Central memory CD4-positive, alpha-beta T cell (primary cell): Measurements from ENCODE around the gene LCE3B.
"Not testable (repeated sequence)": the region's sequence is repeated elsewhere in the genome, so short reads cannot be mapped to it uniquely, and the experiment has no call there.

Experiments used
- DNase-seq: peaks from one replicate; pipeline ENCODE4 v3.0.0; 2022
- total RNA-seq, 3 experiments: gene quantifications; one replicate each; lab custom pipeline; 2026; lab: John Stamatoyannopoulos, UW

Gene LCE3B, protein sequence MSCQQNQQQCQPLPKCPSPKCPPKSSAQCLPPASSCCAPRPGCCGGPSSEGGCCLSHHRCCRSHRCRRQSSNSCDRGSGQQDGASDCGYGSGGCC
- total RNA-seq: 0 reads per million in 3 experiments

DNA sequence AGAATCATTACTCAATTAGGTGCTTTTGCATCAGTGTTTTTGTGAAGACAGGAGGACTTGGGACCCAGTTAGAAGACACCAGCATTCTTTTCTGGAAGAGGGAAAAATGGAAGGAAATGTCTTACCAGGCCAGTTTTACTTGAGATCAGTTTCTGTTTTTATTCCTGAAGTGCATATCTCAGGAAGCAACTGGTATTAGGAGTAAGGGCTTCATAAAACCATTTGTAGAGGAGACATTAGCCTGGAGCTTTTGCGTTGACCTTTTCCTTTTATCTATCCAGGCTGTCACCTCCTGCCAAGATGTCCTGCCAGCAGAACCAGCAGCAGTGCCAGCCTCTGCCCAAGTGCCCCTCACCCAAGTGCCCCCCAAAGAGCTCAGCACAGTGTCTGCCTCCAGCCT lies at the start of gene LCE3B:
Gene LCE3B (plus strand): TSS at position 301 of the 400 bp plus-strand sequence. CDS start 0 bp downstream, at position 301.
- DNase-seq: no peak

DNA sequence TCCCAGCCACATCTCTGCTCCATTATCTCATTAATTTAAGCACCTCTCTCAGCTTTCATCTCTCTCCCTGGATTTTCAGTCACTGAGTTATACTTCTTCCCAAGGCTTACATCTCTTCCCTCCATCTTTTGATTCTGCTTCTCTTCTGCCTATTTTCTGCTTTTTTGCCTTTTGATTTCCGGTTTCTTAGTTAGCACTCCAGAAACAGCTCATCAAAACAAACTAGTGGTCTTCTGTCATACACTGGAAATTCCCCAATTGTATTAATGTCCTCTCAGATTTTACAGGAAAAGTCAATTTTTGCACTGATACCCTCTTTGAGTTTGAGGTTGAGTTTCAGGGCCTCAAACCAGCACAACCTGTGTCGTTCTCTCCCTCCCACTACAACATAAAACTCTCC lies 48.5 kb upstream of the LCE3B start:
- no peak for DNase-seq

DNA sequence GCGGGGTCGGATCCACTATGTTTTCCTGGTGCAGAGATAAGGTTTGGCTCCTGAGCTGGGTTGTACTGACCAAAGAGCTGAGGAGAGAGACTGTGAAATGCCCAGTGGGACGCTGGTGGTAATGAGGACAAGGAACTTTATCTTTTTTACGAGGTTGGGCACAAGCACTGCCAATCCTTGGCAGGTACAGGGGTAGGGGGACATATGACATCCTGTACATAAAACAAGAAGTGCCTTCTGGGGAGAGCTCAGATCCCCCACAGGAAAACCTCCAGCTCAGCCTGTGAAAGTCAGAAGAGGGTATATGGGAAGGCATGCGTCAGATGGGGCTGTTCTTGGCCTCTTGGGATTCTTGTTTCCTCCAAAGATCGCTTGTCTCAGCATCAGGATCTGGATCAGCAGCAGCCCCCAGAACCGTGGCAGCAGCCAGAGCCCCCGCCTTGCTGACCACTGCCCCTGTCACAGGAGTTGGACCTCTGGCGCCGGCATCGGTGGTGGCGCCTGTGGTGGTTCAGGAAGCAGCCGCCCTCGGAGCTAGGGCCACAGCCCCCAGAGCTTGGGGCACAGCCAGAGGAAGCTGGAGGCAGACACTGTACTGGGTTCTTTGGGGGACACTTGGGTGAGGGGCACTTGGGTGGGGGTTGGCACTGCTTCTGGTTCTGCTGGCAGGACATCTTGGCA lies 47.9 kb upstream of the LCE3B start:
- no peak for DNase-seq

DNA sequence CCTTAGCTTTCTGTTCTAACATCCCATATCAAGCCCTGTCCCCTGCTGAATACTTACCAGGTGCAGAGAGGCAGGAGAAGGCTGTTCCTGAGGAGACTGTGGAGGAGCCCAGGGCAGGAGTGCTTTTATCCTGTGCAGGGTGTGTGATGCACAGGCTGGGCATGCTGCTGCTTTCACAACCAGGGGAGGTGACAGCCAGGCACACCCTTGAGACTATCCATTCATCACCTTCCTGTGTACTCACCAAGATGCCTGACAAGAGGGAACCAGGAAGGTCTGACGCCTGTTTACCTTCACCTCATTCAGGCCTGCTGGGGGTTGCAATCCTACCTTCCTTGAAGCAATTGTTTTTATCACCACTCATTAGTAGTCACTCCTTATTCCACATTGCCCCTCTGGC lies 46.9 kb upstream of the LCE3B start, which contains the start of gene LCE3E:
Gene LCE3E (minus strand): TSS at position 100 of the 400 bp plus-strand sequence. CDS start 572 bp downstream, outside the sequence.
- no peak for DNase-seq

DNA sequence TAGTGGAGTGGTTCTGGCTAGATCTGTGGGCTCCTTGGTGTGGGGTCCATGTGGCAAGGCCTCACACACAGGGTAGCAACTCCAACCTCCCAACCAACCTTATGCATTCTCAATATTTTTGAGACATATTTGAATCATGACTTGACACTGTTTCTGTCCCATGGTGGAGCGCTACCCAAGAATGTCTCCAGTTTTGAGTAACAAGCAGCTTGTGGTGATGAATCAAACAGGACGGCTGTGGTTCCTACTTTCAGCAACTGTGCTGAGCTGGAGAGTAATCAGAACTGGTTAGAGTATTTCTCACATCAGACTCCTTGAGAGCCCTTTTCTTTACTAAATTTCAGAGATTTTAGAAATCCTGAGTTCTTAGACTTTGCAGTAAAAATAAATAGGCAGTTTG lies 36.4 kb upstream of the LCE3B start:
- no peak for DNase-seq

DNA sequence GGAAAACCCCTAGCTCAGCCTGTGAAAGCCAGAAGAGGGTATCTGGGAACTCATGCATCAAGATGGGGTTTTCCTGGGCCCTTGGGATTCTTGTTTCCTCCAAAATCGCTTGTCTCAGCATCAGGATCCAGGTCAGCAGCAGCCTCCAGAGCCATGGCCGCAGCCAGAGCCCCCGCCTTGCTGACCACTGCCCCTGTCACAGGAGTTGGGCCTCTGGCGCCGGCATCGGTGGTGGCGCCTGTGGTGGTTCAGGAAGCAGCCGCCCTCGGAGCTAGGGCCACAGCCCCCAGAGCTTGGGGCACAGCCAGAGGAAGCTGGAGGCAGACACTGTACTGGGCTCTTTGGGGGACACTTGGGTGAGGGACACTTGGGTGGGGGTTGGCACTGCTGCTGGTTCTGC lies 34.1 kb upstream of the LCE3B start:
- not testable (repeated sequence) for DNase-seq

DNA sequence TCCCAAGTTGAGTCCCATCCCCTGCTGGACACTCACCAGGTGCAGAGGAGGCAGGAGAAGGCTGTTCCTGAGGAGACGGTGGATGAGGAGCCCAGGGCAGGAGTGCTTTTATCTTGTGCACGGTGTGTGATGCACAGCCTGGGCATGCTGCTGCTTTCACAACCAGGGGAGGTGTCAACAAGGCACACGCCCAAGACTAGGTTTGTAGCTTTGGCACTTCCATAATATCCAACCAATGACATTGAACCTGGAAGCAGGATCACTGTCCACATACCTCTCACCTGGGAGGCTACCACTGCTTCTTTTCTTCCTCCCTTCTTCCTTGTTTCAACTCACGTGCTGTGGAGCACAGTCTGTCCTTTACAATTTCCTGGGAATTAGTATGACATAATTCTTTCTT lies 33.2 kb upstream of the LCE3B start, which contains the start of gene LCE3D:
Gene LCE3D (minus strand): TSS at position 84 of the 400 bp plus-strand sequence. CDS start 580 bp downstream, outside the sequence.
- no peak for DNase-seq

DNA sequence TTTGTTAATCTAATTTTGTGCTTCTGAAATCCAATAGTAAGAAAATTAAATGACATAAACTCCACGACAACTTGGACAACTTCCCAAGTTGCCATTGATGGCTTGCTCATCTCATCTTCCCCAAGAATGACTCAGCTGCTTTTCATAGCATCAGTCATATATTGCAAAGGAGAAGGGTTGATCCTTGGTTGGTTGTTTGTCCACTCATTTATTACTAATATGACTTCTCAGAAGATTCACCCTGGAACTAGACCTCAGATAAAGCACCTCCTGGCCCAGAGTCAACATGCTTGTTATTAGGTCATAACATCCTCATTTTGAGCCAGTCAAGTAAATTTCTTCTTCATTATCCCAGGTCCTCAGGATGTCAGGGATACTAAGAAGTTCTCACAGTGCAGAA lies 31.0 kb upstream of the LCE3B start:
- no peak for DNase-seq

DNA sequence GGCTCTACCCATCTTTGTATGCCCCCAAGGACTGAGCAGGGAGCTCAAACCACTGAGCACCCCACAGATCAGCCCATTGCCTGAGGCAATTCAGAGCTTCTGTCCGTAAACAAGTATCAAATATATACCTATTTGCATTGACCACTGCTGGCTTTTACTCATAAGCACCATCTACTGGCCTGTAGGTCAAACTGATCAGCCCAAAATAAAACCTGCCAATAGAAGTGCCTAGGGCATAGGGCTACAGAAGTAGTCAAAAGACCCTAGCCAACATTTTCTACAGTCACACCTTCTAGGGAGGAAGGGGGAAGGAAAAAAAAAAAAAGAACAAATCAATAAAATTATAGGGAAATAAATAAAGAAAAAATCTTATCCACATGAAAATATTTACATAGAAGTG lies 28.0 kb upstream of the LCE3B start:
- no peak for DNase-seq

DNA sequence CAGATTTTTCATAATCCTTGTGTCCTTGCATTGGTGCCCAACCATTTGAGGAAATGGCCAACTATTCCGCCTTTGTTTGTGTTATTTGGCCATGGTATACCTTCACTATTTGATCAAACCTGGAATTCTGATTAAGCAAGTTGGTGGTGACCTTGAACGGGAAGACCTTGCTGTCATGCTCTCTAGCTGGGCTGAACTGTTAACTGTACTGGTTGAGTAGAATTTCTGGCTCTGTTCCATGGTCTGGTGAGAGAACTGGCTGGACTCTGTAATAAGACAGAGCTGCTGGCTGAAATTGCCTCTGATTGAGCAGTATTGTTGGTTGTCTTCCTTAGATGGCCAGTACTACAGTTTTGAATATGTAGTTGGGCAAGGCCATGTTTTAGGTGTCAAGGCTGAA lies 16.6 kb upstream of the LCE3B start:
- no peak for DNase-seq

DNA sequence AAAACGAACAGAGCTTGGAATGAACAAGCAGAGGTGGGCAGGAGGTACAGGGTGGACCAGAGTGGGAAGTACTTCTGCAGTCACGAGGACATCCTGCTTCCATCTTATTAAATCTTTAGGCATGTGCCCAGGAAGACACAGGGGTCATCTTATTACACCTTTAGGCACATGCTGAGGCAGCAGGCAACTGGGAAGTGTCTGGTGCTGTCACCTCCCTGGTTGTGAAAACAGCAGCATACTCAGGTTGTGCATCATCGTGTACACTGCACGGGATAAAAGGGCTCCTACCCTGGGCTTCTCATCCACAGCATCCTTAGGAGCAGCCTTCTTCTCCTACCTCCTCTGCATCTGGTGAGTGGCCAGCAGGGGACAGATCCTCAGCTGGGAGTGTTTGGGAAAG lies 13.7 kb upstream of the LCE3B start, which contains the start of gene LCE3C:
Gene LCE3C (plus strand): TSS at position 301 of the 400 bp plus-strand sequence. CDS start 498 bp downstream, outside the sequence.
- DNase-seq: no peak

DNA sequence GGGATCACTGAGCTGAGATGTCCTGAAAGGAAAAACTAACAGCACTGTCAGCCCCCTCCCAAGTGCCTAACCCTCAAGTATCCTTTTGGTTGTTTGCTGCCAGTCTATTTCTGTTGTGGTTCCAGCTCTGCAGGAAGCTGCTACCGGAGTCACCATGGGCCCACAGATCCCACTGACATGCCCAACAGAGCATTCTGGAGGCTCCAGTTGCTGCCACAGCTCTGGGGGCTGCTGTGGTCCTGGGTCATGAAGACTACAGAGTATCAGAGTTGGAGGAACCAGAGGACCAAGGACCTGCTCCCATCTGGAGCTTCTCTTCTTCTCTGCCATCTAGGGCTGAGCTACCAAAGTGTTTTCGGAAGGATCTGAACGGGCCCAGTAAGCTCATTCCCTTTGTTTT lies 8.4 kb downstream of the LCE3B start:
- no peak for DNase-seq

DNA sequence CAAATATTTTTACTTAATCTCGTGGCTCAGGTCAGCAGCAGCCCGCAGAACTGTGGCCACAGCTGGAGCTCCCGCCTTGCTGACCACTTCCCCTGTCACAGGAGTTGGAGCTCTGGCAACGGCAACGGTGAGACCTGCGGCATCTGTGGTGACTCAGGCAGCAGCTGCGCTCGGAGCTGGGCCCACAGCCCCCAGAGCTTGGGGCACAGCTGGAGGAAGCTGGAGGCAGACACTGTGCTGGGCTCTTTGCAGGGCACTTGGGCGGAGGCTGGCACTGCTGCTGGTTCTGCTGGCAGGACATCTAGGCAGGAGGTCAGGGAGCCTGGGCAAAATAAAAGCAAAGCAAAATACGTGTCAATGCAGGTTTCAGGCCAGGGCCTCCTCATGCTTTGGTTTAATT lies 9.2 kb downstream of the LCE3B start, which contains the start of gene LCE3A:
Gene LCE3A (minus strand): TSS at position 301 of the 400 bp plus-strand sequence. CDS start 0 bp downstream, at position 301.
- DNase-seq: no peak

DNA sequence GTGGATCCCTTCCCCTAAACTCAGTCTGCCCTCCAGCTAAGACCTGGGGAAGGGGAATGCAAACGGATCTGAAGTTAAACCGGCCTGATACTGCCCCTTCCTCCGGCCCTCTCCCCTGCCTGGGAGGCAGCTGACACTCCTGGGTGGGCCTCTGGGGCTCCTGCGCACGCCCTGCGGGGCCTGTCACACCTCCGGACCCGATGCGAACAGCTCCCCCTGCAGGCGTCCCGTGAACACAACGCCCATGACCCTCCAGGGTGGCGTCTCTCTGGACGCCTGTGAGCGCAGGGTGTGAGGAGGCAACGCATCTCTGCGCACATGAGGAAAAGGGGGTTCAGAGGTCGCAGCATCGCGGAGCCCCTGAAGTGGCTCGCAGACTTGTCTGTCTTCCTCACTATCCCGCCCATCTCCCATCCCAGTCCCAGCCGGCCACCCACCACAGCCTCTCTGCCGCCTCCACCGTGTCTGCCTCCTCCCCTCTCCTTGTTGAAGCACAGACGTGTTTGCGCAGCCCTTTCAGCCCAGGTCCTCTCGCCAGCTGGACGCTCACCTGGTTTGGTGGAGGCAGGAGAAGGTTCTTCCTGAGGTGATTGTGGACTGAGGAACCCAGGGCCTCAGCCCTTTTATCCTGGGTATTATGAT lies 9.7 kb downstream of the LCE3B start:
- no peak for DNase-seq

DNA sequence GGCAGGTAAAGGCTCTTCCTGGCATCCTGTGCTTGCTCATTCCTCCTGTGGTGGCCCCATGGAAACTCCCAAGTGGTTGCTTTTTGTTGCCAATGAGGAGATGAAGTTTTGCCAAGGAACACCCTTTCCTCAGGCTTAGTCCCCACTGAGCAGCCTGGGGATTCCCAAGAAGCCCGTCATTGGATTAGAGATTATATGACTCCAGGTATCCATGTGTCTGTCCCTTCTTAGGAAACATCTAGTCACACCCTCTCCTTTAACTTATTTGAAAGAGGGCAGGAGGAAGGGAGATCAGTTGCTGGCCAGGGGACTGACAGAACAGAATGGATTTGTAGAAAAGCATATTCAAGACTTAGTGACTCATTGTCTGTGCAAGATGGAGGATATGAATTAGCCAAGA lies 13.1 kb downstream of the LCE3B start:
- DNase-seq: no peak

DNA sequence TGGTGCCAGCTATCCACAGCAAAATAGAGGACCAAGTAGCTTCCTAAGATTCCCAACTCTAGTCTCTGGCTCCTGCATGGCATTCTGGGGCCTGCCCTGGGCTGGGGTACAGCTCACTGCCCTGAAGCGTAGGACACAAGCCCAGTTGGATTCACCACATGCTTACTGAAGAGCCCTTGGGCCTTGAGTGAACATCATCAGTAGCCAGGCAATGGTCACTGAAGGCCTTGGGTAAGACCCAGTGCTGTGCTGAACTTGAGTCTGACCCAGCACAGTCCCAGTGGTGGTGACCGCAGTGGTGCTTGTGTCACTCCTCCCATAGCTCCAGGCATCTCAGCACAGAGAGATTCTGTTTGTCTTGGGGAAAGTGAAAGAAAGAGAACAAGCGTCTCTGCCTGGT lies 17.0 kb downstream of the LCE3B start:
- no peak for DNase-seq

DNA sequence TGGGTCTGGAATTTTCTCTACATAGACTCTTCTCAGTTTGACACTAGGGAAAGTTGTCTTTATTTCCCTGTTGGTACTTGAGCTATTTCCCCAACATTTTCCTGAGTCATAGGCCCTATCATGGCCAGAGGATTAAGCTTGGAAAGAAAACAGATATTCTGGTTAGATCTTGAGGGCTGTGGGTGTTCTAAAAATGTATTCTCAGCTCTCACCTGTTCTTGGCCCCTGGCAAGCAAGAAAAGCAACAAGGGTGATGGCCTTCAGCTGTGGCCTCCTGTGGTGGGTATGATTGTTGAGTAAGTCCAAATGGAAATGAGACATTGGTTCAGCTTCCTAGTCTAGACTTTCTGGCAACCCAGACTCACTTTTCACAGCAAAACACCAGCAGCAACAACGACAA lies 26.7 kb downstream of the LCE3B start:
- DNase-seq: no peak

DNA sequence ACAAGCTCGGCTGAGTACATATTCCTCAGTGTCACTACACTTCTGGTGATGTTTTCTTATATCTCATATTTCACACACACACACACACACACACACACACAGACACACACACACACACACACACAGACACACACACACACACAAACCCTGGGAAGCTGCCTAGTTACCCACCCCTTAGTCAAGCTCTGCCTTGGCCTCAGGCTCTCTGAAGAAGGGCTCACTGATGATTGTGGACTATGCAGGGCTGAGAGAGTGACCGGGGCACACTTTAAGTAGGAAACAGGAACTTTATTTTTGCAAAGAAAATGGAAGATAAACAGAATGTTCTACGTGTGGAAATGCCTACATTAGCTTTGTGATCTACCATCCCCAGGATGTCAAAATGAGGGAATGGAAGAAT lies 30.3 kb downstream of the LCE3B start:
- no peak for DNase-seq

DNA sequence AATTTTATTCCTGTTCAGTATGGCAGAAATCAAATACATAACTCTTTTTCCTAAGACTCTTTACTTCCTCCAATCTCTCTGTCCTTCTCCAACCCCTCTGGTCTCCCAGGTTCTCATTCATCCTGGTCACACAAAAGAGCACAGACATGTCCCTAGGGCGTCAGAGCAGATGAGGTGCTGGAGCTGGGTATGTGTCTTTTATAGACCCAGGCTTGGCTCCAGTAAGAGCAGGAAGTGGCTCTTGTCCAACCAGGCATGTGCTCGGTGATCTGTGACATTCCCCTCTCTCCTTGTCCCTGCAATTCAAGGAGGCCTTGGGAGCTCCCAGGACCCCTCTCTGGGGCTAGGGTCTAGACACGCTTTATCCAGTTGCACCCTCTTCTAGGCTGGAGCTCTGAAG lies 31.5 kb downstream of the LCE3B start:
- DNase-seq: no peak

DNA sequence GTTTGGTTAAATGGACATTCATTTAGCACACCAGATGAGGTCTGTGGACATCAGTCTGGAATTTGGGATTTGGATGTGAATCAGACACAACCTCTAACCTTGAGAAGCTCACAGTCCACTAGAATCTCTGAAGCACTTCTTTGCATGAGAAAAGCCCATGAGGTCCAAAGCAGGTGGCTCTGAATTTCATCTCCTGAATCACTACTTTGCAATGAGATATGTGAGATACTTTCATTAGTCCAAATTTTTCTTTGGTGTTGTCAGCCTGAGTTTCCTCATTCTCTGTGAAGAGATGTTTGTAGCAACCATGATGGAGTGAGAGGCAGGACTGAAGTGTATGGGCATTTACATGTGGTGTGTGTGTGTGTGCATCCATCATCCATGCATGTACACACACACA lies 33.0 kb downstream of the LCE3B start:
- DNase-seq: no peak

DNA sequence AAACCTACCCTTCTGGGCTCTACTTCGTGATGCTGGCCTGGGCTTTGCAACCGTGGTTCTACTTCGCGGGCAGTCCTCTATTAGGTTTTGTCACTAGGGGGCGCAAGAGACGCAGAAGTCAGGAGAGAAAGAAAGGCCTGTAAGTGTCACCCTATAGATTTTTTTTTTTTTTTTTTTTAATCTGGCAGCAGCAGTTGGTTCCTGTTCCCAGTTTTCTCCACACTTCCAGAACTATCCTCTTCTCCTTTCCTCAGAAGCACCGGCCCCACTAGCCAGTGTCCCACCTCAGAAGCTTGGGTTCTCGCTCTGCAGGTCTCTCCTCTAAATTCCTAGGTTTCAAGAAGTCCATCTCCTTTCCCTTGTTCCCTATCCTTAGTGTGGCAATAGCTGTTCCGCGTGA lies 40.5 kb downstream of the LCE3B start:
- peak; percentile 3 for DNase-seq

DNA sequence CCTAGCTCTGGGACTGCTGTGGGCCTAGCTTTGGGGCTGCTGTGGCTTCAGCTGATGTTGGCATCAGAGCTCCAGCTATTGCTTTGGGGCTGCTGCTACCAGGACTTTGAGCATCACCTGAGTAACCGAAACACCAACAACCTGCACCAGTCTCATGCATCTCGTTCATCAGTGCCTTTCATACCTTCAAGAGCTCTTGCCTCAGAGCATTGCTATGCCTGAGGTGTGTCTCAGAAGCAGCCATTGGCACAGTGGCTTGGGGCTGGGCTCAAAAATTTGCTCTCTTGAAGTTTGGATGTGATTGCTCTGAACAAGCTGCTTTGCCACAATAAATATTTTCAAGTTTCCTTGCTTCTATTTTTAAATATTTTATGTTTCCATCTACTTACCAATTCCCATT lies 42.8 kb downstream of the LCE3B start:
- no peak for DNase-seq

DNA sequence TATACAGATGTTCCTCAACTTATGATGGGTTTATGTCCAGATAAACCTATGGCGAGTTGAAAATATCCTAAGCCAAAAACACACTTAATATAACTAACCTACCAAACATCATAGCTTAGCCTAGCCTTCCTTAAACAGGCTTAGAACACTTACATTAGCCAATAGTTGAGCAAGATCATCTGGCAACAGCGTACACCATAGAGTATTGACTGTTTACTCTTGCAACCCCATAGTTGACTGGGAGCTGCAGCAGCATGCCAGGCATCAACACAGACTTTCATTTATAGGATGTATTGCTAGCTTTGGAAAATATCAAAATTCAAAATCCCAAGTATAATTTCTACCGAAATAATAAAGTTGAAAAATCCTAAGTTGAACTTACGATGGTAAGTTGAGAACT lies 44.1 kb downstream of the LCE3B start:
- no peak for DNase-seq

DNA sequence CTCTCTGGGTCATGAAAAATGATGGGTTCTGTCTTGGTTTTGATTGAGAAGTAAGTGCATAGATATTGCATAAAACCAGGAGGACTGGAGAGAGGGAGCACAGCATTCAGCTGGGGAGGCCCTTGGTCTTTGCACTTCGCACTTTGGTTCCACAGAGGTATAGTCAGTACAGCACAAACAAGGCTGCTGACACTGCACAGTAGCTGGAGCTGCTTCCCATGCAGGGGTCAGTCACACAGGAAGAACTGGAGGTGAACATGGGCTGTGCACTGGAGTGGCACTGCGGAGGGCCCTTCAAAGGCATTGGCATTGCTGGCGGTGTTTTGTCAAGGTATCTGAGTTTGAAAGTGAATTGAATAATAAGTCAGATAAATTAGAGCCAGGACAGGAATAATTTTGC lies 45.0 kb downstream of the LCE3B start:
- DNase-seq: no peak
